GM18519 (cell line): ENCODE results near the gene PCBD2.
"Not testable (repeated sequence)": the region's sequence is repeated elsewhere in the genome, so short reads cannot be mapped to it uniquely, and the experiment has no call there.

Experiments
- ATAC-seq: cut with Tn5 transposase; IDR thresholded peaks from one replicate; pipeline ENCODE4 v1.9.1; 2021; ENCODE audit warnings: mild to moderate bottlenecking, moderate library complexity; ENCODE audit not compliant: unreplicated experiment, low FRiP score

Gene PCBD2

DNA sequence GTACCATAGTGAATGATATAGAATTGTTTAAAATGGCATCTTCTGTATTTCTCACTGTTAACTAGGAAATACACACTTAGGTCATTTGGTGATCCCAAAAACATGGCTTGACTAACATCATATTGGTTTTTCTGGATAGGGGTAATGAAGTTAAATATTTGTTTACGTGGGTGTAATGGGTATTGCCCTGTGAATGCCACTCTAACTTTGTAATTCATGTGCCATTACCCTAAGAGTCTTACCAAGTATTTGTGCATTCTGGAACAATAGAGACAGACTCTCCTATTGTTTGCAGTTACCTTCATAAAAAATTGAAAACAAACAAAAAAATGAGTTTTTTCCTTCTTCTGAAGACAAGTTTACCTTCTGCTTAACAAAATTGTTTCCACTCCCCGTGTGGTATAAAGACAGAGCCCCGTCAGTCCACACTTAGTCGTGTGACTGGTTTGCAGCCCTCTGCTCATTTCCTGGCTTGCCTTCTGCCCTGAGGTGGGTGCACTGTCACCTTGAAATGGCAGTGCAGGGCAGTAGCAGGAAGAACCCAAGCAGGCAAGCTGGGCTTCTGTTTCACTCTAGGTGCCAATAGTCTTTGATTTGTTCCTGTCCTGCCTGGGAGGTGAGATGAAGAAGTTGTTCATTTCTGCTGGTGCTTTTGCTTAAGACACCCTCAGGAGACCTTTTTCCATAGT lies 53.1 kb downstream of the PCBD2 start:
- no peak for ATAC-seq

GRCh38 chr5:134958755-134959154 lies 53.8 kb downstream of the PCBD2 start:
- ATAC-seq: no peak

GRCh38 chr5:134963098-134963497 lies 58.2 kb downstream of the PCBD2 start:
- no peak for ATAC-seq

- no peak for ATAC-seq
Observed at GRCh38 chr5:134964359-134965270, 59.7 kb downstream of the PCBD2 start.

DNA sequence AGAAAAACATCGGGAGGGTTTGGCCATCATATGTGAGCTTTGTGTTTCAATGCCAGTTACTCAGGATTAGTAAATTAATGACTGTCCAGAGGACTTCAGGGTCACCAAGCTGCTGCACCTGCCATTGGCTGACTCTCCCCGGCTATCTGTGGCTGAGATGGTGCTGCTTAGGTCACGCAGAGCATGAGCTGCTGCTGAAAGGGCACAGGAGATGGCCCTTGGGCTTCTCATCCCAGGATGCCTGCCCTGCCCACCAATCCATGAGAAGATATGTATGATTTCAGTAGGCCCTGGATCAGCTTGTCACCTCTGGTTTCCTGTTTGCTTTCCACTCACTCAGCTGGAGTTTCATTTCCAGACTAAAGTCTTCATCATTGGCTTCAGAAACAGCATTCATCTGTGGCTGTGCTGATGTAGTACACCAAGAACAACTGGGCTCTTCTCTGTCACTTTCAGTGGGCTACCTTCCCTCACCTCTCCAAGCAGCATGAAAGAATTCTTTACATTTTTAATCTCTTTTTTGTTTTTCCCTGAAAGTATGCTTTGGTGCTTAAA lies 60.4 kb downstream of the PCBD2 start:
- no peak for ATAC-seq

DNA sequence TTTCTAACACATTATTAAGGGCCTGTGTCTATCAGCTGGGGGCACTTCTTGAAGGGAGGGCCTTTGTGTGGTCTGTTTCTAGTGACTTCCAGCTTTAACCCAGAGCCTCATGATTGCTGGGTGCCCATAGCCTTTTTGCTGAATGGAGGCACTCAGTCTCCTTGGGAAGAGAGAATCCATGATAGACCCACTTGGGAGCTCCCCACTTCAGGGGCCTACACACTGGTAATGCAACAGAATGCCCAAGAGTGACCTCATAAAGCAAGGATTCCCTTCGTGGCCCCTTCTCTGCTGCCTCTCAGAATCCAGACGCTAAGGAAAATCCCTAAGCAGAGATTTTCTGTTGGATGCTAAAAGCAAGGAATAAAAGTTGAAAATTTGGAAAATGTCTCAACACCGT lies 62.7 kb downstream of the PCBD2 start, which contains the start of gene CATSPER3:
CATSPER3 (plus strand) TSS at position 301 of the 400 bp plus-strand sequence; CDS start at position 386, 85 bp downstream.
- no peak for ATAC-seq

DNA sequence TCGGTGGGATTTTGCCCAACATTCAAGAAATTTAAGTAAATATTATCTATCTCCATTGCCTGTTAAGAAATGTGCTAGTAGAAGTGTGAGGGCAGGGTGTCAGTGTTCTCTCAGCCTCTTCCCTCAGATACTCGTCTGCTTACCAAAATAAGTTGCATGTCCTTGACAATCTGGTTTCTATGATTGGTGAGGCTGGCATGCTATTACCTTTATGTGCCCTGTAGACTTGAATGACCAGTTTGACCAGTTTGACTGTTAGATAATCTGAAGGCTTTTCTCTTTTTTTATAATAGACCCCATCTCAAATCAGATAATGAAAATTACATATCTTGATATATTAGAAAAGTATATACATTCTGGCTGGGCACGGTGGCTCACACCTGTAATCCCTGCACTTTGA lies 63.1 kb downstream of the PCBD2 start:
- ATAC-seq: no peak

DNA sequence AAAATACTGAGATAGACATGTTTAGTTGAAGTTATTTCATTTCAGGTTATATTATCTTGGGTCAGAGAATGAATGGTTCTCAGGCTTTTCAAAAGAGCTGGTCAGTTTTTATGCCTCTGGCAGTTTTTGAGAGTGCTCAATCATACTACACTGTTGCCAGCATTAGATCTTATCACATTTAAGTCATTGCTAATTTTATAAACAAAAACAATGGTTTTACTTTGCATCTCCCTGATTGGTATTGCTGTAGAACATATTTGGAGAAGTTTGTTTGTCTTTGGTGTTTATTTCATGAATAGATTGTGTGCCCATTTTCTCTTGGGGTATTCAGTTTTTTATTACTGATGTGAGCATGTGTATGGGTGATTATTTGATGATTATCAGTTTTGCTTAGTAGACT lies 64.2 kb downstream of the PCBD2 start:
- no peak for ATAC-seq

- ATAC-seq: no peak
Observed at GRCh38 chr5:134975078-134975715, 70.3 kb downstream of the PCBD2 start.

GRCh38 chr5:134975843-134976242 lies 70.9 kb downstream of the PCBD2 start:
- no peak for ATAC-seq

GRCh38 chr5:134976841-134977240 lies 71.9 kb downstream of the PCBD2 start:
- ATAC-seq: no peak

DNA sequence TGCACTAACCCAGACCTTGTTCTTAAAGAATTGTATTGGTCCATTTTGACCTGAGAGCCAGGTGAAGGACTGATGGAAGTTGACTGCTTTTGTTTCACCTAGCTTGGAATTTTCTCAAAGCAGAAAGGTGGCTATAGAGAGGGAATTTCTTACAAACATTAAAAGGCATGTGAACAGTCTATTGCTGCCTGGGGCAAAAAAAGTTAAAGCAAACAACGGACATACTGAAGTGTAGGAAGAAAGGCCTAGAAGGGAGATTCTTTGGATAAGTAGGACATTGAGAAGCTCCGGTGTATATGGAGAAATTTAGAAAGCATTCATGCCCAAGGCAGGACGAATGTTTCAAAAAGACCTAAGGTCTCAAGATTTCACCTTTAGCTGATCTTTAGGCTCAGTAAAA lies 74.5 kb downstream of the PCBD2 start:
- ATAC-seq: no peak

- no peak for ATAC-seq
Observed at GRCh38 chr5:134982230-134982629, 77.3 kb downstream of the PCBD2 start.

GRCh38 chr5:134989266-134989830 lies 84.4 kb downstream of the PCBD2 start:
- ATAC-seq: no peak

- not testable (repeated sequence) for ATAC-seq
Observed at GRCh38 chr5:134990183-134990582, 85.3 kb downstream of the PCBD2 start.

DNA sequence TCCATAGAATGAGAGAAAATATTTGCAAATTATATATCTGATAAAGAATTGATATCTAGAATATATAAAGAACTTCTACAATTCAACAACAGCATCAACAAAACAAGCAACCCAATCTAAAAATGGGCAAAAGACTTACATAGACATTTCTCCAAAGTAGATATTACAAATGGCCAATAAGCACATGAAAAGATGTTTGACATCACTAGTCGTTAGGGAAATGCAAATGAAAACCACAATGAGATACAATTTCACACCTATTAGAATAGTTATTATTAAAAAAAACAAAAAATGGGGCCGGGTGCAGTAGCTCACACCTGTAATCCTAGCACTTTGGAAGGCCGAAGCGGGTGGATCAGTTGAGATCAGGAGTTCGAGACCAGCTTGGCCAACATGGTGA lies 87.2 kb downstream of the PCBD2 start:
- ATAC-seq: no peak

DNA sequence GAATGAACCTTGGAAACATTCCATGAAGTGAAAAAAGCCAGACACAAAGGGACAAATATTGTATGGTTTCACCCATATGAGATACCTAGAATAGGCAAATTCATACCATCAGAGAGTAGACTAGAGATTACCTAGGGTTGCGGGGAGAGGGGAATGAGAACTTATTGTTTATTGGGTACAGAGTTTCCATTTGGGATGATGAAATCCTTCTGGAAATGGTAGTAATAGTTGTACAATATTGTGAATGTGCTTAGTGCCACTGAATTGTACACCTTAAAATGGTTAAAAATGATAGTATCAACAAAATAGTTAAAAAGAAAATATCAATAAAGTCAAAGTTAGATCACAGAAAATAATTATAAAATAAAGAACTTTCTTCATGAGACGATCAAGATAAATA lies 88.2 kb downstream of the PCBD2 start:
- ATAC-seq: no peak

DNA sequence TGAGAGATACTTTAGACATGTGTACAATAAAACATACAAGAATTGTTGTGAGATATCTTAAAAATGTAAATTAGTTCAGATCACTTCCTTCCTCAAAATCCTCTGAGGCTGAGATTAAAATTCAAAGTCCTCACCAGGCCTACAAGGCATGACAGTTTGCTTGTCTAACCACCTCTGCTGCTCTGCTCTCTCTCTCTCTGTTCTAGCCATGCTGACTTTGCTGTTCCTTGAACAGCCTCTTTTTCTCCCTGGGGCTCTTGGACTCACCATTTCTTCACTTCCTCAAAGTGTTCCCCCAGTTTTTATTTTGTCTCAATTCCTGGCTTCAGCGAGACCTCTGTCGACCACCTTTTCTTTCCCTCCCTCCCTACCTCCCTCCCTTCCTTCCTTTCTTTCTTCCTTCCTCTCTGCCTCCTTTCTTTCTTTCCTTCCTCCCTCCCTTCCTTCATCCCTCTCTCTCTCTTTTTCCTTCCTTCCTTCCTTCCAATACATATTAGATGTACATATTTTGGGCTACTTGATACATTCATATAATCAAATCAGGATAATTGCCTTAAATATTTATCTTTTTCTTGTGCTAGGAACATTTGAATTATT lies 89.7 kb downstream of the PCBD2 start:
- ATAC-seq: no peak

- ATAC-seq: no peak
Observed at GRCh38 chr5:134995850-134996402, 91.0 kb downstream of the PCBD2 start.

DNA sequence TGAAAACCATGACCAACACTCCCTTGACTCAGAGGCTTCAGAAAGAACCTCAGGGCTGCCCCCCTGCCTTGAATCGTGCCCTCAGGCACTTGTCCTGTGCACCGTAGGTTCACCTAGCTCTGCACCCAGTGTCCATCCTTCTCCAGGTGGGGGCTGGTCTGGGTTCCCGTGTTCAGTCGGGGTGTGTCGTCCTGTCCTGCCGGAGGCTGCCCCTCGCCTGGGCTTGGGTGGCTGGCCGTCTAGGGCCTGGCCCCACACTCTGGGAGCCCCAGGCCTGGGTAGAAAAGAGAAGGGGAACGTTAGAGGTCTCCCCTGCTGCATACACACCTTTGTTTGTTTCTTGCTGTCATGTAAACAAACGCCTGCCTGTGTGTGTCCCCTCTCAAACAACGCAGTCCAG lies 92.1 kb downstream of the PCBD2 start:
- no peak for ATAC-seq
